Measurements from ENCODE around the gene GLRA2. TPM values are rescaled to one million over a fixed set of nuclear protein-coding genes. Genes with fewer than 3 reads are reported as not detected.
"Not testable (repeated sequence)": the region's sequence is repeated elsewhere in the genome, so short reads cannot be mapped to it uniquely, and the experiment has no call there.

The GLRA2 gene
- total RNA-seq, 6 experiments from 2014 or later: not detected

- ATAC-seq (no peak), DNase-seq (no peak)
- no peak overlapping the region for H3K27ac ChIP-seq
- H3K36me3 ChIP-seq: no peaks in the 10 kb centered on the region
- no peaks in the 10 kb centered on the region for H3K4me1 ChIP-seq
- 32% methylated on average over 2 of the region's 2 CpGs for WGBS (ENCODE audit: insufficient coverage, low coverage, low lambda C conversion rate, missing lambda C conversion rate)
- intact Hi-C loops (cut with DNase I): no loop called here
- H3K9me3 ChIP-seq: no peaks in the 10 kb centered on the region
- no peaks in the 10 kb centered on the region for H3K27me3 ChIP-seq
- no peak overlapping the region for H3K4me3 ChIP-seq
- TF ChIP-seq CTCF (IDR thresholded peaks at IDR 0.05) (no peak), POLR2A (IDR thresholded peaks at IDR 0.05) (no peak)
These were observed 62.6 kb downstream of the GLRA2 start for GRCh38 chrX:14591976-14592375.

GRCh38 chrX:14594521-14594920 is 65.2 kb downstream of the GLRA2 start:
- H3K9me3 ChIP-seq: no peaks in the 10 kb centered on the region
- TF ChIP-seq CTCF (IDR thresholded peaks at IDR 0.05) (no peak), POLR2A (IDR thresholded peaks at IDR 0.05) (no peak)
- H3K27ac ChIP-seq: no peak overlapping the region
- no peak overlapping the region for H3K4me3 ChIP-seq
- ATAC-seq: no peak
- no peaks in the 10 kb centered on the region for H3K36me3 ChIP-seq
- H3K27me3 ChIP-seq: no peaks in the 10 kb centered on the region
- no peak for DNase-seq
- intact Hi-C loops (cut with DNase I): no loop called here
- no peaks in the 10 kb centered on the region for H3K4me1 ChIP-seq

GRCh38 chrX:14598330-14598729 is 69.0 kb downstream of the GLRA2 start:
- no peak for DNase-seq
- H3K4me3 ChIP-seq: no peak overlapping the region
- H3K9me3 ChIP-seq: no peaks in the 10 kb centered on the region
- H3K27me3 ChIP-seq: no peaks in the 10 kb centered on the region
- TF ChIP-seq POLR2A (IDR thresholded peaks at IDR 0.05) (no peak), CTCF (IDR thresholded peaks at IDR 0.05) (no peak)
- no peaks in the 10 kb centered on the region for H3K36me3 ChIP-seq
- no peaks in the 10 kb centered on the region for H3K4me1 ChIP-seq
- intact Hi-C loops (cut with DNase I): no loop called here
- ATAC-seq: no peak
- 23% methylated on average over 3 of the region's 3 CpGs for WGBS (ENCODE audit: insufficient coverage, low coverage, low lambda C conversion rate, missing lambda C conversion rate)
- H3K27ac ChIP-seq: no peak overlapping the region

GRCh38 chrX:14607446-14607985 is 78.2 kb downstream of the GLRA2 start:
- H3K4me1 ChIP-seq: no peaks in the 10 kb centered on the region
- H3K36me3 ChIP-seq: no peaks in the 10 kb centered on the region
- TF ChIP-seq POLR2A (IDR thresholded peaks at IDR 0.05): no peak
- no peak for TF ChIP-seq CTCF (IDR thresholded peaks at IDR 0.05)
- H3K9me3 ChIP-seq: no peaks in the 10 kb centered on the region
- H3K4me3 ChIP-seq: no peak overlapping the region
- DNase-seq (no peak), ATAC-seq (no peak)
- H3K27me3 ChIP-seq: no peaks in the 10 kb centered on the region
- no peak overlapping the region for H3K27ac ChIP-seq
- 39% methylated on average over 3 of the region's 3 CpGs for WGBS (ENCODE audit: insufficient coverage, low coverage, low lambda C conversion rate, missing lambda C conversion rate)
- intact Hi-C loops (cut with DNase I): no loop called here

GRCh38 chrX:14612450-14612849 is 83.1 kb downstream of the GLRA2 start:
- H3K27ac ChIP-seq; H3K36me3 ChIP-seq; H3K4me1 ChIP-seq; H3K9me3 ChIP-seq; intact Hi-C loops (cut with DNase I); ATAC-seq; H3K4me3 ChIP-seq; DNase-seq; H3K27me3 ChIP-seq: not testable (repeated sequence)
- WGBS (ENCODE audit: insufficient coverage, low coverage, low lambda C conversion rate, missing lambda C conversion rate): 65% methylated on average over 5 of the region's 5 CpGs

Data from right lobe of liver (tissue), 6 donors.